Stimulated activated CD8-positive, alpha-beta memory T cell treated with anti-CD3 and anti-CD28 coated beads, Interleukin-15, amount 100 ng/mL, for 1 hour (primary cell): ENCODE results near the gene RHCG.

Source experiments
- DNase-seq: peaks from one replicate; pipeline ENCODE4 v3.0.0-alpha.2; 2020; ENCODE audit warnings: low read depth

RHCG gene

DNA sequence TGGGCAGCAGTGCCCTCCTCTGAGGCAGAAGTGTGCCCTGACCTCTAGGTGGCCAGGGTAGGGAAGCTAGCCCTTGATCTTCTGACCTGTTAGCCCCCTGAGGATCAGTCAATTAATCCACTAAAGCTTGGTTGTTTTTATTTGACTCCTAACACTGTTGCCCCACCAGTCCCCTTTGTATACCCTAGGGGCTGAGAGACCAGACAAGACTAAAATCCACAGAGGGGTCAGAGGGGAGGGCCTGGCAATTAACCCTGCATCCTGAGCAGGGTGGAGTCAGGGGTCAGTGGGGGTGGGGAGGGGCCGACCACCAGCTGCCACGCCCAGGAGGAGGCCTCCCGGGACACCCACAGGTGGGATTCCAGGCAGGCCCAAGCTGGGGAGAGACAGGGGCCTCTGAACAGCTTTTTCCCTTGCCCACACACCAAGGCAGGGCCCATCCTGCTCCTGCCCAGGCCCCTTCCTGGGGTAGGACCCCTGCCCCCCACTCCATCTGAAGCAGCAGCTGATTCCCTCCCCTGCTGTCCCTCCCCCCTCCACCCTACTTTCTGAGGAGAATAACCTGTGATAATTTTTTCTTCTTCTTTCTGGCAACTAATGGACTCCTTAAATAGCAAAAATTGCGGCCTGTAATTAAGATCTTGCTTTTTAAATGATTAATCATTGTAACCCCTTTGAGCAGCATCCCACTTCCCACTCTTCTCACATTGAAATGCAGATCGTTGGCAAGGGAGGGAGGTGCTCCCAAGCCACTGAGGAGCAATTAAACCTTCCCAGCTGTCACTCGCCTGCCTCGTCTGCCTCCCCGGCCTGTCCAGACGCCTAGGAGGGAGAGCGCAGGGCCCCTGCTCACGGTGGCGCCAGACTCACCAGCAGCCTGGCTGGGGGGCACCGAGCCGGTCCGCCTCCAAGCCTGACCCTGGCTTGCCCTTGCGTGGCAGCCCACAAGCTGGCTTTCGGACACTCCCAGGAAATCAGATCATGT is 51.9 kb downstream of the RHCG start:
- no peak for DNase-seq

DNA sequence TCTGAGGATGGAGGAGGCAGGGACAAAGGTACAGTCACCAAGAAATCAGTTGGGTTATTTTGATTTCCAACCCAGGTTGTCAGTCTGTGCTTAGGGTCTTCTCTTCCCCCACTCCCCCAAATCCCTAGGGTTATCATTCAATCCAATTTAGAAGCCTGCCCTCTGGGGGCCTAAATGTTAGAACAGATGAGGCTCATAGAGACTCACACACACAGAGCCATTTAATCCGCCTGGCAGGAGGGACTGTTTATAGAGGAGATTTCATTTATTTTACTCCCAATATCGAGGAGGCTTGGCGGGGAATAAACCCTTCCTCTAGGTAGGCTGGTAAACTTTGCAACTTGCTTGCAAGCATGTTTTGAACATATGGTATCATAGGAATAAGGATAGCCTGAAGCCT is 52.8 kb downstream of the RHCG start:
- no peak for DNase-seq

- no peak for DNase-seq
Observed at GRCh38 chr15:89442671-89443307, 53.6 kb downstream of the RHCG start.

- no peak for DNase-seq
Observed at GRCh38 chr15:89442155-89442554, 54.2 kb downstream of the RHCG start.

GRCh38 chr15:89441295-89441812 is 55.0 kb downstream of the RHCG start:
- no peak for DNase-seq

DNA sequence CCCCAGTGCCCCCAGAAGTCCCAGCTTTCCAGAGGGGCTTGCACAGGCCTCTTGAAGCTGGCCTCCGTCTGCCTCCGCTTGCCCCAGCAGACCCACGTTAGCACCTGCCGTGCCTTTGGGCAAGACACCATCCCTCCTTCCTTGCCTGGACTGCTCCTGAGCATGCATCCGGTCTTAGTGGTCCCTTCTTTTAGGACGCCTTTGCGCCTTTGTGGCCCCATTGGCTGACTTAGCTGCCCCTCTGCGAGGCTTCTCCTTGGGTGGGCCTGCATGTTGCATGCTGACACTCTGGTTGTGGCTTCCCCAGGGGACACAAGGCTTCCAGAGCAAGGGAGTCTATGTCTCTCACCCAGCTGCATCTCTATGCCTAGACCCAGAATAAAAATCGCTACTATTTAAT is 56.6 kb downstream of the RHCG start:
- no peak for DNase-seq

- DNase-seq = no peak
Observed at GRCh38 chr15:89436560-89437311, 59.6 kb downstream of the RHCG start.

DNA sequence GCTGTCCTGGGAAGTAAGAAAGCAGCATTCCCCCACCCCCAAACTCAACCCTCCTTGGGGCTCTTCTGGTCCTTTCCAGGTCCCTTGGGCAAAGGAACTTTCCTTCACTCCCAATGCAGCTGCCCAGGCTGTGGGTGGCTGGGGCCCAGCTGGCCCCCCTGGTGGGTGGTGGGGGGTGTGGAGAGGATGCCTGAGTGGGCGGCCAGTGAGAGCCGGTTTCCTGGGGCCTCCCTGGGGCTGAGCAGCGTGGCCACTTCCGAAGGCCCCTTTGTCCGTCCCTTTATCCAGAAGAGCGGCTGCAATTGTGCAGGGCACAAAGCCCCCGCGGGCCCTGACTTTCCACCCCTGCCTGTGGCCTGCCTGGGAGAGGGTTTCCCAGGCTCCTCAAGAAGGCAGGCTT is 61.0 kb downstream of the RHCG start:
- DNase-seq = no peak

DNA sequence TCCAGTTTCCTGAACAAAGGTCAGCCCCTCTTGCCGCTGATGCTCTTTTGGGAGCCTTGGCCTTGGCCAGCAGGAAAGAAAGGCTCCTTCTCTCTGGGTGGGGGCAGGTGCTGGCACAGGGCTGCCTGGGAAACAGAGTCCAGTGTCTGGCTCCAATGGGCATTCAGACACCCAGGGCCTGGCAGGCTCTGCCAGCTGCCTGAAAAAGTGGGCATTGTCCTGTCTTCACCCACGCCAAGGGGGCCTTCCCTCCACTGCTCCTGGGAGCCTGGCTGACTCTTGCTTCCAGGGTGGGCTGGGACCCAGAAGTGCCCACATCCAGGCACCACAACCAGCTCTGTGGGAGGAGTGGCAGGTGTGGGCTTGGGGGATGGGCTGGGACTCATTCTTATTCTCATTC is 62.7 kb downstream of the RHCG start:
- DNase-seq = no peak

GRCh38 chr15:89430530-89431341 is 65.6 kb downstream of the RHCG start:
- DNase-seq = peak; percentile 93

DNA sequence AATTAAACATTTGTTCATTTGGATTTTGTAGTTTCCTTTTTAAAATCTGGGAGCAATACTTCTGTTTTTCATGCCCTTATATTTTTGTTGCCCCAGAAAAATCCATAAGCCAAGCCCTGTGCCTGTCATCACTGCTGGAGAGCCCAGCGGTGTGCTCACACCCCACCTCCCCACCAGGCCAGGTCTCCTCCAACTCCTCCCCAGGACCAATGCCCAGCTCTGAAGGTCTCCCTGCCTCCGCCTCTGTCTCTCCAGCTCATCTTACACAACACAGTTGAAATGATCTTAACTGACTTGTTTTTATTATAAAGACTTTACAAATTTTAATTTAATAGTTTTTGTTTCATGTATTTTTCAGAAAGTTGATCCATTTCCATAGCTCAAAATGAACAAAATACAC is 66.4 kb downstream of the RHCG start:
- no peak for DNase-seq

DNA sequence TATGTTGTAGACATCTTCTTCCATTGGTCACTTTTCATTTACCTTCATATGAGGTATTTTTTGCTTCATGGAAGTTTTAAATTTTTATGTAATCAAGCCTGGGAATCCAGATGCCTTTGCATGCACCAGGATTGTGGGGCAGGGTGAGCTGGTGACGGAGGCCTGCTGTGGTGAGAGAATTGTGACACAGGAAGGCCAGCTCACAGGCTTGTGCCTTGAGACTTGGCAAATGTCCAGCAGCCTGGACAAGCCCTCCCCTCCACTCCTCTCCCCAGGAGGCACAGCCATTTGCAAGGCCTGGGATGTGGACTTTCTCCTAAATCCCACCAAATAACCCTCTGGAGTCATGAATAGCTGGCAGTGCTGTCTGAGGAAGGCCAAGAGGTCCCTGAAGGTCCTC is 67.4 kb downstream of the RHCG start:
- no peak for DNase-seq

DNA sequence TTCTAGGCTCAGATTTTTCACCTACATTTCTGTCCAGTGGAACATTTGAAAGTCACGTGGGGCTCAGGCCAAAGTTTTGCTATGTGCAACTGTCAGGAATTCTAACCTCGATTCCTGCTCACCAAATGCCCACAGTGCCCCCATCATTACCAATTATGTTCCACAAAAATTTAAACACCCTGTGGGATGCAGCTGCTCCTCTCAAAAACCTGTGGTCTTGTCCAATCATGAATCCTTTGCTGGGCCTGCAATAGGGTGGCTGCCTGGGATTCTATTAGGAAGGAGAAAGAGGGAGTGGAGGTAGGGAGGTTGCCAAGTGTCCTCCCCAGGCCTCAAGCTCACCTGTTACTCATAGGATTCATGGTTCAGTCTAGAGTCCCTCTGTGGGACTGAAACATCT is 68.1 kb downstream of the RHCG start:
- DNase-seq = no peak

DNA sequence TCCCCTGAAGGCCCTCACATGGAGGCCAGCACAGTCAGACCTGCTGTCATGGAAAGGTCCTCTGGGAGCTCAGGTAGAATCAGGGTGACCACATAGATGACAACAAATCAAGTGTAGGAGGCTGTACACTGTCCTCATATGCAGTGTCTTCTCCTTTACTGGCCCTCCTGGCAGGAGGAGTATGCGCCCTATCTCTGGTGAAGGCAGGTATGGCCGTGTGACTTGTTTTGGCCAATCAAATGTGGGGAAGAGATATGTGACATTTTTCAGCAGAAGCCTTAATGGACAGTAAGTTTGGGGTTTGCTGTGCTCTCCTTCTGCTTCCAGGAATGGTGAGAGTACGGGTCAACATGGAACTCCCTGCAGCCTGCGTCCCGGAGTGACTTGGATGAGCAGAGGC is 69.9 kb downstream of the RHCG start:
- DNase-seq = no peak

- DNase-seq = no peak
Observed at GRCh38 chr15:89423981-89424380, 72.4 kb downstream of the RHCG start.
